Measurements from ENCODE around the gene PDE6D. TPM values are rescaled to one million over a fixed set of nuclear protein-coding genes. Genes with fewer than 3 reads are reported as not detected.

The PDE6D gene
- total RNA-seq, 1 donor from 2014 or later, result 15.4 TPM

- Mint-ChIP-seq H3K27me3 (ENCODE audit: low read depth) (no peaks in the 10 kb centered on the region), H3K4me1 (no peaks in the 10 kb centered on the region), H3K36me3 (no peaks in the 10 kb centered on the region), H3K27ac (no peak overlapping the region), H3K4me3 (no peak overlapping the region), H3K9me3 (no peaks in the 10 kb centered on the region)
- DNase-seq (ENCODE audit: low spot score in 2 of 2, unreplicated experiment in 2 of 2), result no peak
- TF ChIP-seq, protein P1, sequence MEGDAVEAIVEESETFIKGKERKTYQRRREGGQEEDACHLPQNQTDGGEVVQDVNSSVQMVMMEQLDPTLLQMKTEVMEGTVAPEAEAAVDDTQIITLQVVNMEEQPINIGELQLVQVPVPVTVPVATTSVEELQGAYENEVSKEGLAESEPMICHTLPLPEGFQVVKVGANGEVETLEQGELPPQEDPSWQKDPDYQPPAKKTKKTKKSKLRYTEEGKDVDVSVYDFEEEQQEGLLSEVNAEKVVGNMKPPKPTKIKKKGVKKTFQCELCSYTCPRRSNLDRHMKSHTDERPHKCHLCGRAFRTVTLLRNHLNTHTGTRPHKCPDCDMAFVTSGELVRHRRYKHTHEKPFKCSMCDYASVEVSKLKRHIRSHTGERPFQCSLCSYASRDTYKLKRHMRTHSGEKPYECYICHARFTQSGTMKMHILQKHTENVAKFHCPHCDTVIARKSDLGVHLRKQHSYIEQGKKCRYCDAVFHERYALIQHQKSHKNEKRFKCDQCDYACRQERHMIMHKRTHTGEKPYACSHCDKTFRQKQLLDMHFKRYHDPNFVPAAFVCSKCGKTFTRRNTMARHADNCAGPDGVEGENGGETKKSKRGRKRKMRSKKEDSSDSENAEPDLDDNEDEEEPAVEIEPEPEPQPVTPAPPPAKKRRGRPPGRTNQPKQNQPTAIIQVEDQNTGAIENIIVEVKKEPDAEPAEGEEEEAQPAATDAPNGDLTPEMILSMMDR (IDR thresholded peaks at IDR 0.05; ENCODE audit: unreplicated experiment), result no peak
Observed at GRCh38 chr2:231745303-231746038, 35.6 kb downstream of the PDE6D start.

GRCh38 chr2:231743376-231744116 is 37.5 kb downstream of the PDE6D start:
- no peak for DNase-seq (ENCODE audit: low spot score in 2 of 2, unreplicated experiment in 2 of 2)
- no peak overlapping the region for H3K27ac Mint-ChIP-seq
- H3K27me3 Mint-ChIP-seq (ENCODE audit: low read depth), result no peaks in the 10 kb centered on the region
- no peak overlapping the region for H3K4me3 Mint-ChIP-seq
- peaks cover 4% of the 10 kb centered on the region for H3K36me3 Mint-ChIP-seq
- TF ChIP-seq, protein P1 (IDR thresholded peaks at IDR 0.05; ENCODE audit: unreplicated experiment), result no peak
- no peaks in the 10 kb centered on the region for H3K9me3 Mint-ChIP-seq
- no peaks in the 10 kb centered on the region for H3K4me1 Mint-ChIP-seq

DNA sequence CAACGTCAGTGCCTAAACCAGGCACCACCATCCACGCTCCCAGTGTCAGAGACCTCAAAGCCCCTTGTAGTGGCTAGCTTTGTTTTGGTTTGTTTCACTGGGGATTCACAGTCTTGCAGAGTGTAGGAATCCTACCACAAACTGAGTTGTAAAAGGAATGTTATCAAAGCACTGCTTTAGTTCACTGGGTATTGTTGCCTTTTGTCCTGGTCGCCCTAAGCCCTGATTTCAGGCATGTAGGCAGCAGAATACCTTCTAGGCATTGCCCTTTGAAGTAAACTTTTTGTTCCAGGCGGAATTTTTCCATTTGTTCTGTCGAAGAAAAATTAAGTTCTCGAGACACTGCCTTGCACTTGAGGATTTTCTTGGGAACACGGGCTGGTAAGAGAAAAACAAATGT is 43.3 kb downstream of the PDE6D start:
- Mint-ChIP-seq H3K36me3 (peaks cover 11% of the 10 kb centered on the region), H3K4me1 (no peaks in the 10 kb centered on the region), H3K27ac (no peak overlapping the region), H3K4me3 (no peak overlapping the region), H3K9me3 (no peaks in the 10 kb centered on the region), H3K27me3 (ENCODE audit: low read depth) (no peaks in the 10 kb centered on the region)
- no peak for DNase-seq (ENCODE audit: low spot score in 2 of 2, unreplicated experiment in 2 of 2)
- TF ChIP-seq, protein P1 (IDR thresholded peaks at IDR 0.05; ENCODE audit: unreplicated experiment), result no peak

GRCh38 chr2:231732604-231733003 is 48.5 kb downstream of the PDE6D start:
- Mint-ChIP-seq H3K4me3 (no peak overlapping the region), H3K9me3 (no peaks in the 10 kb centered on the region)
- TF ChIP-seq, protein P1 (IDR thresholded peaks at IDR 0.05; ENCODE audit: unreplicated experiment), result peak; percentile 14

GRCh38 chr2:231727621-231728020 is 53.5 kb downstream of the PDE6D start:
- no peak overlapping the region for H3K27ac Mint-ChIP-seq
- peaks cover 5% of the 10 kb centered on the region for H3K4me1 Mint-ChIP-seq
- no peak overlapping the region for H3K4me3 Mint-ChIP-seq
- peaks cover 8% of the 10 kb centered on the region for H3K36me3 Mint-ChIP-seq
- no peaks in the 10 kb centered on the region for H3K27me3 Mint-ChIP-seq (ENCODE audit: low read depth)
- TF ChIP-seq, protein P1 (IDR thresholded peaks at IDR 0.05; ENCODE audit: unreplicated experiment), result no peak
- no peaks in the 10 kb centered on the region for H3K9me3 Mint-ChIP-seq
- DNase-seq (ENCODE audit: low spot score in 2 of 2, unreplicated experiment in 2 of 2), result no peak

More at GRCh38 chr2:231732604-231733003, 48.5 kb downstream of the PDE6D start:
- H3K27me3 Mint-ChIP-seq (ENCODE audit: low read depth), result no peaks in the 10 kb centered on the region
- H3K4me1 Mint-ChIP-seq, result peaks cover 2% of the 10 kb centered on the region
- H3K27ac Mint-ChIP-seq, result no peak overlapping the region
- H3K36me3 Mint-ChIP-seq, result peaks cover 13% of the 10 kb centered on the region
- no peak for DNase-seq (ENCODE audit: low spot score in 2 of 2, unreplicated experiment in 2 of 2)

Data from mesothelial cell of epicardium (in vitro differentiated cells).